Measurements from ENCODE around the gene ALG3.

Gene ALG3

GRCh38 chr3:184223946-184224345 is 24.8 kb downstream of the ALG3 start:
- H3K4me3 ChIP-seq (ENCODE audit: low read depth, low read length), result no peak overlapping the region
- peaks cover 15% of the 10 kb centered on the region for H3K27me3 ChIP-seq (ENCODE audit: control insufficient read depth, insufficient read depth, low read length)
- no peaks in the 10 kb centered on the region for H3K4me1 ChIP-seq (ENCODE audit: control insufficient read depth, insufficient read depth, low read length)
- no peaks in the 10 kb centered on the region for H3K9me3 ChIP-seq (ENCODE audit: control insufficient read depth, insufficient read depth, low read length)
- no peak overlapping the region for H3K9ac ChIP-seq (ENCODE audit: low read depth, low read length)
- H3K36me3 ChIP-seq (ENCODE audit: control insufficient read depth, insufficient read depth, low read length), result no peaks in the 10 kb centered on the region
- no peak overlapping the region for H3K27ac ChIP-seq (ENCODE audit: low read depth, low read length)

- no peaks in the 10 kb centered on the region for H3K4me1 ChIP-seq (ENCODE audit: control insufficient read depth, insufficient read depth, low read length)
- H3K9ac ChIP-seq (ENCODE audit: low read depth, low read length), result no peak overlapping the region
- peaks cover under 1% of the 10 kb centered on the region; the same call in 1 of the 2 replicates for H3K27me3 ChIP-seq (ENCODE audit: control insufficient read depth, insufficient read depth, low read length)
- no peaks in the 10 kb centered on the region for H3K9me3 ChIP-seq (ENCODE audit: control insufficient read depth, insufficient read depth, low read length)
- H3K4me3 ChIP-seq (ENCODE audit: low read depth, low read length), result no peak overlapping the region
- H3K36me3 ChIP-seq (ENCODE audit: control insufficient read depth, insufficient read depth, low read length), result no peaks in the 10 kb centered on the region
- no peak overlapping the region for H3K27ac ChIP-seq (ENCODE audit: low read depth, low read length)
Measured at GRCh38 chr3:184222521-184222920, 26.2 kb downstream of the ALG3 start.

GRCh38 chr3:184218814-184219213 is 29.9 kb downstream of the ALG3 start:
- Histone ChIP-seq H3K36me3 (ENCODE audit: control insufficient read depth, insufficient read depth, low read length) (no peaks in the 10 kb centered on the region), H3K4me3 (ENCODE audit: low read depth, low read length) (no peak overlapping the region), H3K27ac (ENCODE audit: low read depth, low read length) (no peak overlapping the region), H3K27me3 (ENCODE audit: control insufficient read depth, insufficient read depth, low read length) (no peaks in the 10 kb centered on the region), H3K4me1 (ENCODE audit: control insufficient read depth, insufficient read depth, low read length) (no peaks in the 10 kb centered on the region), H3K9me3 (ENCODE audit: control insufficient read depth, insufficient read depth, low read length) (no peaks in the 10 kb centered on the region), H3K9ac (ENCODE audit: low read depth, low read length) (no peak overlapping the region)

GRCh38 chr3:184211718-184212117 is 37.0 kb downstream of the ALG3 start:
- H3K9me3 ChIP-seq (ENCODE audit: control insufficient read depth, insufficient read depth, low read length), result no peaks in the 10 kb centered on the region
- H3K27ac ChIP-seq (ENCODE audit: low read depth, low read length), result no peak overlapping the region
- no peaks in the 10 kb centered on the region for H3K4me1 ChIP-seq (ENCODE audit: control insufficient read depth, insufficient read depth, low read length)
- no peak overlapping the region for H3K9ac ChIP-seq (ENCODE audit: low read depth, low read length)
- H3K4me3 ChIP-seq (ENCODE audit: low read depth, low read length), result no peak overlapping the region
- H3K36me3 ChIP-seq (ENCODE audit: control insufficient read depth, insufficient read depth, low read length), result no peaks in the 10 kb centered on the region
- H3K27me3 ChIP-seq (ENCODE audit: control insufficient read depth, insufficient read depth, low read length), result no peaks in the 10 kb centered on the region

- Histone ChIP-seq H3K4me1 (ENCODE audit: control insufficient read depth, insufficient read depth, low read length) (no peaks in the 10 kb centered on the region), H3K36me3 (ENCODE audit: control insufficient read depth, insufficient read depth, low read length) (no peaks in the 10 kb centered on the region), H3K9me3 (ENCODE audit: control insufficient read depth, insufficient read depth, low read length) (no peaks in the 10 kb centered on the region), H3K27ac (ENCODE audit: low read depth, low read length) (no peak overlapping the region), H3K27me3 (ENCODE audit: control insufficient read depth, insufficient read depth, low read length) (no peaks in the 10 kb centered on the region), H3K9ac (ENCODE audit: low read depth, low read length) (no peak overlapping the region), H3K4me3 (ENCODE audit: low read depth, low read length) (no peak overlapping the region)
Measured at GRCh38 chr3:184211297-184211696, 37.5 kb downstream of the ALG3 start.

GRCh38 chr3:184209146-184209923 is 39.4 kb downstream of the ALG3 start:
- no peak overlapping the region for H3K27ac ChIP-seq (ENCODE audit: low read depth, low read length)
- no peaks in the 10 kb centered on the region for H3K27me3 ChIP-seq (ENCODE audit: control insufficient read depth, insufficient read depth, low read length)
- H3K4me3 ChIP-seq (ENCODE audit: low read depth, low read length), result no peak overlapping the region
- no peaks in the 10 kb centered on the region for H3K36me3 ChIP-seq (ENCODE audit: control insufficient read depth, insufficient read depth, low read length)
- no peak overlapping the region for H3K9ac ChIP-seq (ENCODE audit: low read depth, low read length)
- no peaks in the 10 kb centered on the region for H3K4me1 ChIP-seq (ENCODE audit: control insufficient read depth, insufficient read depth, low read length)
- H3K9me3 ChIP-seq (ENCODE audit: control insufficient read depth, insufficient read depth, low read length), result no peaks in the 10 kb centered on the region

GRCh38 chr3:184203526-184203925 is 45.2 kb downstream of the ALG3 start:
- no peak overlapping the region for H3K27ac ChIP-seq (ENCODE audit: low read depth, low read length)
- no peak overlapping the region for H3K4me3 ChIP-seq (ENCODE audit: low read depth, low read length)
- no peak overlapping the region for H3K9ac ChIP-seq (ENCODE audit: low read depth, low read length)
- no peaks in the 10 kb centered on the region for H3K9me3 ChIP-seq (ENCODE audit: control insufficient read depth, insufficient read depth, low read length)
- no peaks in the 10 kb centered on the region for H3K27me3 ChIP-seq (ENCODE audit: control insufficient read depth, insufficient read depth, low read length)
- H3K4me1 ChIP-seq (ENCODE audit: control insufficient read depth, insufficient read depth, low read length), result no peaks in the 10 kb centered on the region
- H3K36me3 ChIP-seq (ENCODE audit: control insufficient read depth, insufficient read depth, low read length), result no peaks in the 10 kb centered on the region

- Histone ChIP-seq H3K9me3 (ENCODE audit: control insufficient read depth, insufficient read depth, low read length) (no peaks in the 10 kb centered on the region), H3K36me3 (ENCODE audit: control insufficient read depth, insufficient read depth, low read length) (no peaks in the 10 kb centered on the region), H3K9ac (ENCODE audit: low read depth, low read length) (no peak overlapping the region), H3K27ac (ENCODE audit: low read depth, low read length) (no peak overlapping the region), H3K4me3 (ENCODE audit: low read depth, low read length) (no peak overlapping the region), H3K27me3 (ENCODE audit: control insufficient read depth, insufficient read depth, low read length) (no peaks in the 10 kb centered on the region), H3K4me1 (ENCODE audit: control insufficient read depth, insufficient read depth, low read length) (no peaks in the 10 kb centered on the region)
Measured at GRCh38 chr3:184200825-184201224, 47.9 kb downstream of the ALG3 start.

GRCh38 chr3:184198509-184198908 is 50.3 kb downstream of the ALG3 start:
- Histone ChIP-seq H3K36me3 (ENCODE audit: control insufficient read depth, insufficient read depth, low read length) (peaks cover 20% of the 10 kb centered on the region), H3K4me1 (ENCODE audit: control insufficient read depth, insufficient read depth, low read length) (no peaks in the 10 kb centered on the region), H3K4me3 (ENCODE audit: low read depth, low read length) (no peak overlapping the region), H3K27me3 (ENCODE audit: control insufficient read depth, insufficient read depth, low read length) (no peaks in the 10 kb centered on the region), H3K9ac (ENCODE audit: low read depth, low read length) (no peak overlapping the region), H3K9me3 (ENCODE audit: control insufficient read depth, insufficient read depth, low read length) (no peaks in the 10 kb centered on the region), H3K27ac (ENCODE audit: low read depth, low read length) (no peak overlapping the region)

GRCh38 chr3:184196536-184196935 is 52.2 kb downstream of the ALG3 start:
- H3K4me1 ChIP-seq (ENCODE audit: control insufficient read depth, insufficient read depth, low read length), result no peaks in the 10 kb centered on the region
- H3K27me3 ChIP-seq (ENCODE audit: control insufficient read depth, insufficient read depth, low read length), result no peaks in the 10 kb centered on the region
- H3K9me3 ChIP-seq (ENCODE audit: control insufficient read depth, insufficient read depth, low read length), result no peaks in the 10 kb centered on the region
- H3K27ac ChIP-seq (ENCODE audit: low read depth, low read length), result no peak overlapping the region
- no peak overlapping the region for H3K9ac ChIP-seq (ENCODE audit: low read depth, low read length)
- no peak overlapping the region for H3K4me3 ChIP-seq (ENCODE audit: low read depth, low read length)
- peaks cover 40% of the 10 kb centered on the region for H3K36me3 ChIP-seq (ENCODE audit: control insufficient read depth, insufficient read depth, low read length)

- Histone ChIP-seq H3K36me3 (ENCODE audit: control insufficient read depth, insufficient read depth, low read length) (peaks cover 64% of the 10 kb centered on the region), H3K9me3 (ENCODE audit: control insufficient read depth, insufficient read depth, low read length) (no peaks in the 10 kb centered on the region), H3K27me3 (ENCODE audit: control insufficient read depth, insufficient read depth, low read length) (no peaks in the 10 kb centered on the region), H3K4me1 (ENCODE audit: control insufficient read depth, insufficient read depth, low read length) (no peaks in the 10 kb centered on the region), H3K9ac (ENCODE audit: low read depth, low read length) (no peak overlapping the region), H3K4me3 (ENCODE audit: low read depth, low read length) (no peak overlapping the region), H3K27ac (ENCODE audit: low read depth, low read length) (no peak overlapping the region)
Measured at GRCh38 chr3:184193991-184194539, 54.7 kb downstream of the ALG3 start.
